Measurements from ENCODE around the gene CRADD. TPM values are rescaled to one million over a fixed set of nuclear protein-coding genes. Genes with fewer than 3 reads are reported as not detected.

CRADD gene
- total and polyA plus RNA-seq, 2 of the 4 experiments (the other 2 are of a cell fraction) = 11.1 to 14.0 TPM

GRCh38 chr12:93642751-93643150 is 34.4 kb upstream of the CRADD start:
- Histone ChIP-seq H2AK5ac (ENCODE audit: low read depth, low read length) (no peak overlapping the region), H3K14ac (replicated peaks; ENCODE audit: low read depth, low read length) (no peak overlapping the region), H4K5ac (ENCODE audit: low read depth, low read length) (no peak overlapping the region), H4K20me1 (ENCODE audit: insufficient read depth, low read length) (no peaks in the 10 kb centered on the region), H2AK9ac (replicated peaks; ENCODE audit: low read depth, low read length, poor library complexity) (no peak overlapping the region), H3K4me3 (ENCODE audit: insufficient read depth, low read depth, low read length) (no peak overlapping the region), H4K91ac (ENCODE audit: insufficient read depth, low read depth, low read length) (no peak overlapping the region), H3K18ac (ENCODE audit: low read depth, low read length) (no peak overlapping the region), H3K36me3 (ENCODE audit: control insufficient read depth, insufficient read depth, low read length) (no peaks in the 10 kb centered on the region), H2BK20ac (ENCODE audit: low read depth, low read length) (no peak overlapping the region), H2BK15ac (ENCODE audit: low read depth, low read length) (no peak overlapping the region), H2AFZ (replicated peaks; ENCODE audit: low read length, poor library complexity) (no peak overlapping the region), H3K4ac (ENCODE audit: low read depth, low read length) (no peak overlapping the region), H3K4me2 (ENCODE audit: low read depth, low read length) (no peak overlapping the region), H3K79me1 (ENCODE audit: low read depth in 1 of 2, low read length in 2 of 2) (no peaks in the 10 kb centered on the region), H3K9ac (ENCODE audit: low read depth, low read length) (no peak overlapping the region), H3K27ac (ENCODE audit: insufficient read depth, low read length) (no peak overlapping the region), H2BK120ac (ENCODE audit: low read depth, low read length) (no peak overlapping the region), H3K27me3 (ENCODE audit: control insufficient read depth, insufficient read depth, low read length) (no peaks in the 10 kb centered on the region), H2BK5ac (ENCODE audit: low read depth, low read length, poor library complexity, severe bottlenecking) (no peak overlapping the region), H3K9me3 (ENCODE audit: control insufficient read depth, insufficient read depth, low read length) (no peaks in the 10 kb centered on the region), H4K8ac (ENCODE audit: low read depth in 2 of 2, low read length in 2 of 2) (no peak overlapping the region), H3K4me1 (ENCODE audit: control insufficient read depth, insufficient read depth, low read length) (peaks cover 2% of the 10 kb centered on the region; the same call in 1 of the 2 replicates), H3K23ac (ENCODE audit: low read depth, low read length) (no peak overlapping the region), H3K56ac (ENCODE audit: extremely low read depth, insufficient read depth, low read length) (no peak overlapping the region), H3K9me1 (ENCODE audit: insufficient read depth, low read length) (no peaks in the 10 kb centered on the region)
- POLR2A ChIA-PET (ENCODE audit: unreplicated experiment) = no interaction called here
- ATAC-seq (ENCODE audit: low read depth) (no peak), DNase-seq (no peak)
- intact Hi-C loops (cut with micrococcal nuclease) (no loop called here), in situ Hi-C loops (cut with MboI; ENCODE audit: low sequenced_read_pairs) (no loop called here), dilution Hi-C loops (cut with HindIII; ENCODE audit: low sequenced_read_pairs, unreplicated experiment) (no loop called here)
- TF ChIP-seq POLR2A (IDR thresholded peaks at IDR 0.05; ENCODE audit: low read depth, low read length) (no peak), CEBPB (IDR thresholded peaks at IDR 0.05; ENCODE audit: low read depth, low read length) (no peak), RFX5 (IDR thresholded peaks at IDR 0.05; ENCODE audit: low read depth, low read length) (no peak), RCOR1 (IDR thresholded peaks at IDR 0.05; ENCODE audit: insufficient replicate concordance, low read length) (no peak), ELK1 (IDR thresholded peaks at IDR 0.05; ENCODE audit: borderline replicate concordance, low read depth, low read length) (no peak), BHLHE40 (IDR thresholded peaks at IDR 0.05; ENCODE audit: low read depth, low read length) (no peak), MAFK (IDR thresholded peaks at IDR 0.05; ENCODE audit: low read depth, low read length) (no peak), MXI1 (IDR thresholded peaks at IDR 0.05; ENCODE audit: borderline replicate concordance, low read depth, low read length) (no peak), MAZ (IDR thresholded peaks at IDR 0.05; ENCODE audit: borderline replicate concordance, low read depth, low read length) (no peak), FOS (IDR thresholded peaks at IDR 0.05; ENCODE audit: low read depth, low read length) (no peak), CHD1 (IDR thresholded peaks at IDR 0.05; ENCODE audit: low read depth, low read length) (no peak), SMC3 (IDR thresholded peaks at IDR 0.05; ENCODE audit: low read depth, low read length) (no peak)
- no TSS peak for BruUV-seq (replicated peaks)
- WGBS, 2 experiments (ENCODE audit: extremely low coverage in 2 of 2, insufficient read length in 1 of 2) = no CpG with 5 or more reads among the region's 1 CpG
- CTCF ChIA-PET = no interaction called here

Measured in IMR-90 (cell line).